MM.1S (cell line): ENCODE measurements around the gene RUSF1.

Experiments used
- EZH2 ChIP-seq: fragments of 300-600 bp; sonication (generic); optimal IDR thresholded peaks from 2 replicates; pipeline ENCODE3; 2017; ENCODE audit warnings: low read depth, mild to moderate bottlenecking, antibody characterized with exemption, low read length, mixed read lengths
- TF ChIP-seq, protein P1 (sequence below): fragments of 300-600 bp; sonication (generic); IDR thresholded peaks from 2 replicates; pipeline ENCODE4 v1.5.1; 2016; ENCODE audit warnings: antibody characterized with exemption, low read length, mixed read lengths

DNA sequence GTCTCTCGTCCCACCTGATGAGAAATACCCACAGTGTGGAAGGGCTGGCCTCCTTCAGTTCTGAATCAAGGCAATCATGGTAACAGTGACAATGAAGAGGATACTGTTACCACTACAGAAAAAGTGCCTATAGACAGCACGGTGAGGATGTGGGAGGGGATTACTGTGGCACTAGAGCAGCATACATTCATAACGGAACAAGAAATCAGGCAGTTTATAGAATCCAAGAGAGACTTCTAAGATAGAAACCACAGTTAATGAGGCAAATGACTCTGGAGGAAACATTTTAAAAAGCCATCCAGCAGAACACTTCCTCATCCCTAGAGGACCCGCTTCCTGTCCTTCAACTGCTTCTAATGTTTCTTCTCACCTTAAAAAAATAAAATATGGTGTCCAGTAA, 2.7 kb downstream of the RUSF1 start:
- TF ChIP-seq EZH2: no peak
- TF ChIP-seq, protein P1, sequence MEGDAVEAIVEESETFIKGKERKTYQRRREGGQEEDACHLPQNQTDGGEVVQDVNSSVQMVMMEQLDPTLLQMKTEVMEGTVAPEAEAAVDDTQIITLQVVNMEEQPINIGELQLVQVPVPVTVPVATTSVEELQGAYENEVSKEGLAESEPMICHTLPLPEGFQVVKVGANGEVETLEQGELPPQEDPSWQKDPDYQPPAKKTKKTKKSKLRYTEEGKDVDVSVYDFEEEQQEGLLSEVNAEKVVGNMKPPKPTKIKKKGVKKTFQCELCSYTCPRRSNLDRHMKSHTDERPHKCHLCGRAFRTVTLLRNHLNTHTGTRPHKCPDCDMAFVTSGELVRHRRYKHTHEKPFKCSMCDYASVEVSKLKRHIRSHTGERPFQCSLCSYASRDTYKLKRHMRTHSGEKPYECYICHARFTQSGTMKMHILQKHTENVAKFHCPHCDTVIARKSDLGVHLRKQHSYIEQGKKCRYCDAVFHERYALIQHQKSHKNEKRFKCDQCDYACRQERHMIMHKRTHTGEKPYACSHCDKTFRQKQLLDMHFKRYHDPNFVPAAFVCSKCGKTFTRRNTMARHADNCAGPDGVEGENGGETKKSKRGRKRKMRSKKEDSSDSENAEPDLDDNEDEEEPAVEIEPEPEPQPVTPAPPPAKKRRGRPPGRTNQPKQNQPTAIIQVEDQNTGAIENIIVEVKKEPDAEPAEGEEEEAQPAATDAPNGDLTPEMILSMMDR: no peak
